Endothelial cell of umbilical vein (primary cell): ENCODE data around the gene PYM1. TPM values are rescaled to one million over a fixed set of nuclear protein-coding genes. Genes with fewer than 3 reads are reported as not detected.

Source experiments
- BruUV-seq: library from RNA; stranded (reverse); fragments of 400-500 nt; replicated peaks from 2 replicates; lab custom pipeline; 2021; lab: Mats Ljungman, UMichigan
- CTCF ChIA-PET: fragments of 300-600, 350-600 bp; sonication (Branson Sonifier 250); formaldehyde crosslinking; loops from one replicate; lab custom pipeline; 2021; ENCODE audit warnings: antibody characterized with exemption, inconsistent platforms; lab: Charles Lee
- POLR2A ChIA-PET: fragments of 300-600, 350-600 bp; sonication (Branson Sonifier 250); formaldehyde crosslinking; loops from one replicate; lab custom pipeline; 2021; ENCODE audit warnings: antibody characterized with exemption, inconsistent platforms; lab: Charles Lee
- DNase-seq: peaks from one replicate; pipeline ENCODE4 v3.0.0-alpha.2; 2011; ENCODE audit warnings: low read depth, low spot score
- FAIRE-seq: peaks from 2 replicates; lab custom pipeline; 2011; peaks lifted over from hg19 to GRCh38; lab: Jason Lieb, UNC
- H2AFZ ChIP-seq: 2 replicates; pipeline ENCODE4 v1.6.0; 2012; ENCODE audit warnings: low read depth, low read length, control low read depth, inconsistent platforms
- H3K27ac ChIP-seq: 2 replicates; pipeline ENCODE4 v1.5.1; 2011; ENCODE audit warnings: low read depth, mild to moderate bottlenecking, control low read depth, low read length, moderate library complexity; ENCODE audit not compliant: insufficient read depth
- H3K27me3 ChIP-seq, 2 experiments: 2 replicates each; pipeline versions ENCODE4 v1.6.0 to v1.6.1; 2011; ENCODE audit warnings: low read length in 2 of 2, mixed read lengths in 1 of 2; ENCODE audit not compliant: control insufficient read depth in 2 of 2, insufficient read depth in 2 of 2
- H3K36me3 ChIP-seq, 2 experiments: 2 replicates in 1 of 2; 3 replicates in 1 of 2; pipeline ENCODE4 v1.5.1; 2011; ENCODE audit warnings: low read length in 2 of 2, mild to moderate bottlenecking in 1 of 2, moderate library complexity in 1 of 2; ENCODE audit not compliant: control insufficient read depth in 2 of 2, insufficient read depth in 2 of 2; ENCODE audit errors: extremely low read depth in 1 of 2
- H3K4me1 ChIP-seq: 3 replicates; pipeline ENCODE4 v1.5.1; 2011; ENCODE audit warnings: mild to moderate bottlenecking, low read length; ENCODE audit not compliant: control insufficient read depth, insufficient read depth; ENCODE audit errors: extremely low read depth
- H3K4me2 ChIP-seq: 2 replicates; pipeline ENCODE4 v1.6.1; 2011; ENCODE audit warnings: low read length, control low read depth, mixed read lengths; ENCODE audit not compliant: insufficient read depth
- H3K4me3 ChIP-seq, 3 experiments: fragments of 200-600 bp in 1 of 3; sonication (generic), shearing (Covaris generic) in 1 of 3; replicated peaks in 1 of 3; 2 replicates each; pipeline ENCODE4 v1.5.1; 2011 to 2016; ENCODE audit warnings: control low read depth in 3 of 3, low read length in 3 of 3, mild to moderate bottlenecking in 2 of 3, inconsistent platforms in 1 of 3, low read depth in 1 of 3, moderate library complexity in 1 of 3; ENCODE audit not compliant: insufficient read depth in 1 of 3
- H3K79me2 ChIP-seq: 2 replicates; pipeline ENCODE4 v1.6.0; 2012; ENCODE audit warnings: low read length, inconsistent platforms; ENCODE audit not compliant: control insufficient read depth, insufficient read depth
- H3K9ac ChIP-seq: replicated peaks from 2 replicates; pipeline ENCODE3; 2011; ENCODE audit warnings: low read length, control low read depth; ENCODE audit not compliant: insufficient read depth; ENCODE audit errors: extremely low read depth
- H3K9me1 ChIP-seq: replicated peaks from 3 replicates; pipeline ENCODE4 v1.6.0; 2011; ENCODE audit warnings: mild to moderate bottlenecking, low read length; ENCODE audit not compliant: control insufficient read depth, insufficient read depth; ENCODE audit errors: extremely low read depth
- H3K9me3 ChIP-seq: replicated peaks from 2 replicates; pipeline ENCODE4 v1.5.1; 2012; ENCODE audit warnings: low read length, inconsistent platforms; ENCODE audit not compliant: control insufficient read depth, insufficient read depth
- H4K20me1 ChIP-seq: replicated peaks from 2 replicates; pipeline ENCODE3; 2011; ENCODE audit warnings: mild to moderate bottlenecking, low read length; ENCODE audit not compliant: control insufficient read depth, insufficient read depth; ENCODE audit errors: extremely low read depth
- EZH2 ChIP-seq: IDR thresholded peaks from 2 replicates; pipeline ENCODE4 v1.6.1; 2012; ENCODE audit warnings: borderline replicate concordance, low read depth, mild to moderate bottlenecking, moderate library complexity, low read length, inconsistent platforms; ENCODE audit not compliant: severe bottlenecking
- FOS ChIP-seq: IDR thresholded peaks from 2 replicates; pipeline ENCODE4 v1.6.1; 2011; ENCODE audit warnings: mild to moderate bottlenecking, low read length, moderate library complexity, borderline replicate concordance; ENCODE audit not compliant: insufficient read depth
- GATA2 ChIP-seq: IDR thresholded peaks from 2 replicates; pipeline ENCODE4 v1.7.0; 2011; ENCODE audit warnings: low read depth, mild to moderate bottlenecking, moderate library complexity, mixed read lengths, low read length; ENCODE audit not compliant: insufficient read length, insufficient read depth
- JUN ChIP-seq: IDR thresholded peaks from 2 replicates; pipeline ENCODE4 v1.6.1; 2011; ENCODE audit warnings: borderline replicate concordance, low read depth; ENCODE audit not compliant: insufficient read length, insufficient read depth
- MAX ChIP-seq: IDR thresholded peaks from 2 replicates; pipeline ENCODE4 v1.6.1; 2011; ENCODE audit not compliant: insufficient read depth, insufficient read length
- MYC ChIP-seq: IDR thresholded peaks from one replicate; pipeline ENCODE4 v1.6.1; 2011; ENCODE audit warnings: mild to moderate bottlenecking, low read depth, low read length
- POLR2A ChIP-seq: IDR thresholded peaks from 2 replicates; pipeline ENCODE4 v1.6.1; 2012; ENCODE audit warnings: low read depth, mild to moderate bottlenecking, control low read depth, low read length
- POLR2AphosphoS5 ChIP-seq: IDR thresholded peaks from 2 replicates; pipeline ENCODE4 v1.6.1; 2012; ENCODE audit warnings: low read depth, mild to moderate bottlenecking, control low read depth, low read length, moderate library complexity; ENCODE audit not compliant: insufficient read depth
- dilution Hi-C: fragments of 300-500 bp; cut with MboI; formaldehyde crosslinking; loops from one replicate; pipeline ENCODE4 v1.15.0; 2019; ENCODE audit warnings: low sequenced_read_pairs; ENCODE audit not compliant: extremely low pct_ligation_motif_present
- intact Hi-C: fragments of 100-400 bp; cut with micrococcal nuclease; formaldehyde crosslinking; loops from one replicate; pipeline ENCODE4 v1.10.0; 2022
- polyA plus RNA-seq, 4 experiments: library from polyadenylated mRNA; depleted of rRNA in 3 of 4; stranded (reverse) in 3 of 4; unstranded in 1 of 4; fragments of >200 nt; gene quantifications; 2 replicates each; pipeline versions ENCODE4 v1.2.1 to v1.2.3, GENCODE V29; 2011 to 2012; ENCODE audit warnings: missing spikeins in 1 of 4
- total RNA-seq: library from RNA; stranded (reverse); gene quantifications from 2 replicates; pipeline ENCODE4 v1.2.3, GENCODE V29; 2021
- TF ChIP-seq, protein P1 (sequence below), 2 donors: IDR thresholded peaks; 1 replicate in 1 of 2; 2 replicates in 1 of 2; pipeline ENCODE4 v1.5.1; 2011; ENCODE audit warnings: low read length in 2 of 2, mild to moderate bottlenecking in 2 of 2, moderate library complexity in 2 of 2, control low read depth in 1 of 2, inconsistent platforms in 1 of 2, low read depth in 1 of 2; ENCODE audit not compliant: insufficient read depth in 1 of 2; ENCODE audit errors: extremely low read depth in 1 of 2

The PYM1 gene
- total and polyA plus RNA-seq, 2 donors (not counting 3 experiments of a cell fraction or from before 2014, with no cell fraction given), result 18.7 to 23.5 TPM

DNA sequence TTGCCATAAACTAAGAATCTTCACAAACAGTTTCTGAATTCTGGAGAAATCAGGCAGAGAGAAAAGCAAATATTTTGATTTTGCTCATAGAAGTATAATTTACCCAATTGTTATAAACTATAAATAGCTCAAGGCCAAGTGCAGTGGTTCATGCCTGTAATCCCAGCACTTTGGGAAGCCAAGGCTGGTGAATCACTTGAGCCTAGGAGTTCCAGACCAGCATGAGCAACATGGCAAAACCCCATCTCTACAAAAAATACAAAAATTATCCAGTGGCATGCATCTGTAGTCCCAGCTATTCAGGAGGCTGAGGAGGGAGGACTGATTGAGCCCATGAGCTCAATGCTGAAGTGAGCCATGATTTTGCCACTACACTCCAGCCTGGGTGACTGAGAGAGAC, 65.4 kb downstream of the PYM1 start:
- TF ChIP-seq GATA2, result no peak
- TF ChIP-seq, protein P1, sequence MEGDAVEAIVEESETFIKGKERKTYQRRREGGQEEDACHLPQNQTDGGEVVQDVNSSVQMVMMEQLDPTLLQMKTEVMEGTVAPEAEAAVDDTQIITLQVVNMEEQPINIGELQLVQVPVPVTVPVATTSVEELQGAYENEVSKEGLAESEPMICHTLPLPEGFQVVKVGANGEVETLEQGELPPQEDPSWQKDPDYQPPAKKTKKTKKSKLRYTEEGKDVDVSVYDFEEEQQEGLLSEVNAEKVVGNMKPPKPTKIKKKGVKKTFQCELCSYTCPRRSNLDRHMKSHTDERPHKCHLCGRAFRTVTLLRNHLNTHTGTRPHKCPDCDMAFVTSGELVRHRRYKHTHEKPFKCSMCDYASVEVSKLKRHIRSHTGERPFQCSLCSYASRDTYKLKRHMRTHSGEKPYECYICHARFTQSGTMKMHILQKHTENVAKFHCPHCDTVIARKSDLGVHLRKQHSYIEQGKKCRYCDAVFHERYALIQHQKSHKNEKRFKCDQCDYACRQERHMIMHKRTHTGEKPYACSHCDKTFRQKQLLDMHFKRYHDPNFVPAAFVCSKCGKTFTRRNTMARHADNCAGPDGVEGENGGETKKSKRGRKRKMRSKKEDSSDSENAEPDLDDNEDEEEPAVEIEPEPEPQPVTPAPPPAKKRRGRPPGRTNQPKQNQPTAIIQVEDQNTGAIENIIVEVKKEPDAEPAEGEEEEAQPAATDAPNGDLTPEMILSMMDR (IDR thresholded peaks at IDR 0.05; ENCODE audit: extremely low read depth in 1 of 2, insufficient read depth in 1 of 2, low read depth in 1 of 2, low read length in 2 of 2), result no peak
- no peak for TF ChIP-seq MAX
- TF ChIP-seq EZH2, result no peak
- no peak for TF ChIP-seq POLR2A
- no peak for TF ChIP-seq MYC
- H3K4me2 ChIP-seq, result no peak overlapping the region
- H3K27ac ChIP-seq, result no peak overlapping the region
- no peaks in the 10 kb centered on the region for H3K4me1 ChIP-seq
- no peaks in the 10 kb centered on the region for H3K79me2 ChIP-seq
- no peaks in the 10 kb centered on the region for H4K20me1 ChIP-seq
- H3K9ac ChIP-seq, result no peak overlapping the region
- no peaks in the 10 kb centered on the region for H3K9me1 ChIP-seq
- DNase-seq (no peak), FAIRE-seq (no peak)
- no peak overlapping the region for H2AFZ ChIP-seq
- POLR2A ChIA-PET, result no interaction called here
- no peaks in the 10 kb centered on the region for H3K36me3 ChIP-seq
- dilution Hi-C loops (no loop called here), intact Hi-C loops (no loop called here)
- CTCF ChIA-PET, result no interaction called here
- no peaks in the 10 kb centered on the region for H3K9me3 ChIP-seq
- BruUV-seq, result no TSS peak
- no peak overlapping the region for H3K4me3 ChIP-seq
- H3K27me3 ChIP-seq, result no peaks in the 10 kb centered on the region

DNA sequence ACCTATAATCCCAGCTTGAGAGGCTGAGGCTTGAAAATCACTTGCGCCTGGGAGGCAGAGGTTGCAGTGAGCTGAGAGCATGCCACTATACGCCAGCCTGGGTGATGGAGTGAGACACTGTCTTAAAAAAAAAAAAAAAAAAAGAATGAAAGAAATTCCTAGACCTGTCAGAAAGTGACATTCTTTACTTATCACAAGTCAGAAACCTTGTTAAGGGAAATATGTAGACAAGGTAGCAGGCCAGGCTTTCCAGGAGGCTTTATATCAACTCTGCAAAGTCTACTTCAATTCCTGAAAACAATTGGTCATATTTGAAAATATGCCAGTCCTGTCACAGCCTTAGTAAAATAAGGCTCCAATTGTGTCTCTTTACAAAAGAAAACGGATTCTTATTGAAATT, 65.8 kb downstream of the PYM1 start:
- no peak overlapping the region for H3K9ac ChIP-seq
- H3K9me3 ChIP-seq, result no peaks in the 10 kb centered on the region
- H3K9me1 ChIP-seq, result no peaks in the 10 kb centered on the region
- FAIRE-seq (no peak), DNase-seq (no peak)
- no peaks in the 10 kb centered on the region for H3K4me1 ChIP-seq
- H3K4me2 ChIP-seq, result no peak overlapping the region
- no TSS peak for BruUV-seq
- no peak overlapping the region for H2AFZ ChIP-seq
- intact Hi-C loops, result no loop called here
- CTCF ChIA-PET, result no interaction called here
- H3K36me3 ChIP-seq, result no peaks in the 10 kb centered on the region
- dilution Hi-C loops, result no loop called here
- POLR2A ChIA-PET, result no interaction called here
- TF ChIP-seq, protein P1 (IDR thresholded peaks at IDR 0.05; ENCODE audit: extremely low read depth in 1 of 2, insufficient read depth in 1 of 2, low read depth in 1 of 2, low read length in 2 of 2), result no peak
- TF ChIP-seq GATA2 (no peak), EZH2 (no peak), POLR2A (no peak), MAX (no peak), JUN (no peak), FOS (no peak), POLR2AphosphoS5 (no peak), MYC (no peak)
- H4K20me1 ChIP-seq, result no peaks in the 10 kb centered on the region
- H3K27ac ChIP-seq, result no peak overlapping the region
- H3K4me3 ChIP-seq, result no peak overlapping the region
- no peaks in the 10 kb centered on the region for H3K27me3 ChIP-seq
- no peaks in the 10 kb centered on the region for H3K79me2 ChIP-seq
